Fibroblast of villous mesenchyme (primary cell): ENCODE results near the gene NAA25. TPM values are rescaled to one million over a fixed set of nuclear protein-coding genes. Genes with fewer than 3 reads are reported as not detected.

ENCODE experiments used
- DNase-seq: peaks from one replicate; pipeline ENCODE4 v3.0.0-alpha.2; 2010; ENCODE audit warnings: low read depth
- H3K4me3 ChIP-seq: 2 replicates; pipeline ENCODE4 v1.5.1; 2011; ENCODE audit warnings: low read depth, mild to moderate bottlenecking, low read length
- total RNA-seq: library from RNA; depleted of rRNA; stranded (reverse); fragments of >200 nt; gene quantifications from 2 replicates; pipeline ENCODE4 v1.2.3, GENCODE V29; 2012
- TF ChIP-seq, protein P1 (sequence below): IDR thresholded peaks from 2 replicates; pipeline ENCODE4 v1.5.1; 2012; ENCODE audit warnings: low read depth, mild to moderate bottlenecking, low read length; ENCODE audit not compliant: insufficient read depth

NAA25 gene
- total RNA-seq, 1 donor, result 30.7 TPM

DNA sequence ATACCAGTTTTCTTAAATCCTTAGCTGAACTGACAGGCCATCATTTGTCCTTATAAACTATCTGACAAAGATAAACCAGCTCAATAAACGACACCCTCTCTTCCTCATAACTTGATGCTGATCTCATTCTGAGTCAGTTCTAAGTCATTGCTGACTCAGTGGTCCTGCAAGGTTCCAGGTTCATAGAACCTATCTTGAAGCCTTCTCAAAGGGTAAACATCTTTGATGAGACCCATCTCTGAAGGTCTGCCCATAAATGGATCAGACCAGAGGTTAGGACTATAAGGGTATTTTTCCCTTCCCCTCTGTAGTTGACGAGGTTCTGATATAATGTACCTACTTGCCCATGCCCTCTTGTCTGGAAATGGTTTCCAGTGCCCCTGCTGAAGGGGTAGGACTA is 11.9 kb downstream of the NAA25 start:
- TF ChIP-seq, protein P1, sequence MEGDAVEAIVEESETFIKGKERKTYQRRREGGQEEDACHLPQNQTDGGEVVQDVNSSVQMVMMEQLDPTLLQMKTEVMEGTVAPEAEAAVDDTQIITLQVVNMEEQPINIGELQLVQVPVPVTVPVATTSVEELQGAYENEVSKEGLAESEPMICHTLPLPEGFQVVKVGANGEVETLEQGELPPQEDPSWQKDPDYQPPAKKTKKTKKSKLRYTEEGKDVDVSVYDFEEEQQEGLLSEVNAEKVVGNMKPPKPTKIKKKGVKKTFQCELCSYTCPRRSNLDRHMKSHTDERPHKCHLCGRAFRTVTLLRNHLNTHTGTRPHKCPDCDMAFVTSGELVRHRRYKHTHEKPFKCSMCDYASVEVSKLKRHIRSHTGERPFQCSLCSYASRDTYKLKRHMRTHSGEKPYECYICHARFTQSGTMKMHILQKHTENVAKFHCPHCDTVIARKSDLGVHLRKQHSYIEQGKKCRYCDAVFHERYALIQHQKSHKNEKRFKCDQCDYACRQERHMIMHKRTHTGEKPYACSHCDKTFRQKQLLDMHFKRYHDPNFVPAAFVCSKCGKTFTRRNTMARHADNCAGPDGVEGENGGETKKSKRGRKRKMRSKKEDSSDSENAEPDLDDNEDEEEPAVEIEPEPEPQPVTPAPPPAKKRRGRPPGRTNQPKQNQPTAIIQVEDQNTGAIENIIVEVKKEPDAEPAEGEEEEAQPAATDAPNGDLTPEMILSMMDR, result no peak
- DNase-seq, result peak; percentile 48
- H3K4me3 ChIP-seq, result no peak overlapping the region

DNA sequence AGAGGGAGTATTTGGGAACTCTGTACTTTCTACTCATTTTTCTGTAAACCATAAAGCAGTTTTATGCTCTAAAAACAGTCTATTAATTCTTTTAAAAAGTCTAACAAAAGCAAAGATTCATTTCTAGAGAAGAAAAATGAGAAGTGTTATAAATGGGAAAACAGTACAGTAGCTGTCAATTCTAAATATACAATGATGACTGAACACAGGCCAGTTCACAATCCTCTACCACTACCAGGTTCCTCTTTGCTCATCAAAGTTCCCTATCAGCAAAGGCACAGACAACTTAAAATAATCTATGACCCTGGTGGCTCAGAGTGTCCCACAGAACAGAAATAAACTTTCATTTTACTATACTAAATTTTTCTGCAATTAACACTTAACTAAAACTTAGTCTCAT is 12.5 kb downstream of the NAA25 start:
- H3K4me3 ChIP-seq, result no peak overlapping the region
- TF ChIP-seq, protein P1, result no peak

DNA sequence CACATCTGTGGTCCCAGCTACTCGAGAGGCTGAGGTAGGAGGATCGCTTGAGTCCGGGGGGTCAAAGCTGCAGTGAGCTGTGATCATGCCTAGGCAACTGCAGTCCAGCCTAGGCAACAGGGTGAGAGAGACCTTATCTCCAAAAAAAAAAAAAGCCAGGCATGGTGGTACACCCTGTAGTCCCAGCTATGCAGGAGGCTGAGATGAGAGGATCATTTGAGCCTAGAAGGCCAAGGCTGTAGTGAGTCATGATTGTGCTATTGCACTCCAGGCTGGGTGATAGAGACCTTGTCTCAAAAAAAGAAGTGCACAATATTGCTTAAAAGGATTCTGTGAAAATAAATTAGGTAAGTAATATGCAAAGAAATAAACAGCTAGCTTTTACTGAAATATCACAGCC is 17.0 kb downstream of the NAA25 start:
- TF ChIP-seq, protein P1, result no peak
- DNase-seq, result no peak
- no peak overlapping the region for H3K4me3 ChIP-seq

More for the DNA sequence above, 12.5 kb downstream of the NAA25 start:
- DNase-seq, result no peak

DNA sequence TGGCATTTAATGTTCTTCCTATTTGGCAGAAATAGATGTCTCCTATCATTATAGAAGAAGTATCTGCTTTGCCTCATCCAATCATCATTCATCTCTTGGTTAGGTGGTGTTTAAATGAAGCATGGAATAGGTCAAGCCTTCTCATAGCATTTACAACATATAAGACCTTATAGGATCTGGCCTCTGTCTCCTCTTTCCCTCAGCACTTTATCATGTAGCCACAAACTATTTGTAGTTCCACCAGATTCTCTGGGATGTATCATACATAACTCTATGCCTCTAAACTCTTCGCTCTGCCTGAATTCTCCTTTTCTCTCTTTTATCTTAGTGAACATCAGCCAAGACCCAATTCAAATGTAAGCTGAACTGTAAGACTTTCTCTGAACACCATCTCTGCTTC is 20.7 kb downstream of the NAA25 start:
- H3K4me3 ChIP-seq, result no peak overlapping the region
- TF ChIP-seq, protein P1, result no peak
- DNase-seq, result peak; percentile 80

DNA sequence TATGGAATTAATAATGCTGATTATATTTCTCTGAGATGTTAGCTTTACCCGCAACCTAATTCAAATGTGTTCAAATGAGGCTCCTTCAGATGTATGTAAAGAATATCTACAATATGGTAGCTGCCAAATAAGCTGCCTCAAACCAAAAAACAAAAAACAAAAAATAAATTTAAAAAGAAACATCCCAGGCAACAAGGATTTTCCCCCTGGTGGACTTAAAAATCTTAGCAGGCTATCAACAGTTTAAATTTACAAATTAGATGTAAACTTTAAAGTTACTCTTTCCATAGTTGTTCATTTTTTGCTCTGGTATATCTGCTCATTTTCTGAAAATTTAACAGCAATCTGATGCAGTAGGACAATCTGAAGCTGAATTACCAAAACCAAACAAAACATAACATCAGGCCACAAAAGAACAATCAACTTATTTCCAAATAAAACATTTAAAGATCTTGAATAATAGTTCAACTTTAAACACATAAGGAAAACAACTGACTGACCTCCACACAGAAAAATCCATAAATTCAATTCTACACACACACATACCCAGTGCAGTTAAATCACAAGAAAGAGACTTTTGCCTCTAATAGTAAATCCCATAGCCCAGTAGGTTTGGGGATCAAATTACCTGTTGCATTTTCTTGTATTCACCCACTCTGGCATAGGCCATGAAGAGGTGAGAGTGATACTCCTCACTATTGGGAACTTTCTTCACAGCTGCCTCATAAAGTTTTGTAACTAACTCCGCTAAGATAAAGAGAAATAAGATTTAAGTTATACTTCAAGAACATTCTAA is 21.3 kb downstream of the NAA25 start:
- TF ChIP-seq, protein P1, result no peak
- no peak for DNase-seq
- no peak overlapping the region for H3K4me3 ChIP-seq

DNA sequence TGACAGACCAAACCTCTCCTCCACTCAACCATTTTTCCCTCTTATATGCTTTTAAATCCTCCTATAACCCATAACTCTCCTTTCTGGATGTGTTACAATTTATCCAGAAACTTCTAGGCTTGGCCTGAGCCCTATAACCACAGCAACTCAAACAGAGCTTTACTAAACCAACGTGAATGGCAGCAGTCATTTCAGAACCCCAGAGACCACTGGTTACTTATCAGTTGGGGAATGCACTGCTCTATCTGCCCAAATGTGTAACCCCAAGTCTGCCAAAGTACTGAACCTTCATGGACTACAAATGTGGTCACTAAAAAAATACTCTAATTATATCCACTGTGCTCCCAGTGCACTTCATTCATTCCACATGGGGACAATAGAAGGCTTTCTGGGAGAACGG is 42.0 kb downstream of the NAA25 start:
- H3K4me3 ChIP-seq, result no peak overlapping the region
- DNase-seq, result no peak
- TF ChIP-seq, protein P1, result no peak

DNA sequence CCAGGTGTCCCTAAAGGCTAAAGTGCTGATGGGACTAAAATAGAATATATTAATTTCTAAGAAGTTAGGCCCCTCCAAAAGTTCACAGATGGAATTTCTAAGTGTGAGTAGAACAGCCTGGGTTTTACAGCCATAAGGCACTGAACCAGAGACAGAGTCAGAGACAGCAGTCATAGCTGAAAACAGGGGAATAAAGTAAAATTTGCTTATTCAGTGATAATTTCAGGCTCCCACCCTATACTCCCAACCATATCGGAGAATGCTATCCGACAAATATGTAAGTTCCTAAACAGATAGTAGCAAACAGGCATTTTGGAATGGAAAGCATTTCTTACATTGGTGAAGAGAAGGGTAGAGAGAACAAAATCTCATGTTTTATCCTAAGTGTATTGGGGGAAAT is 45.3 kb downstream of the NAA25 start:
- no peak for DNase-seq
- no peak overlapping the region for H3K4me3 ChIP-seq
- TF ChIP-seq, protein P1, result no peak
